Left colon (tissue), 2 donors: ENCODE measurements around the gene GLI2. TPM values are rescaled to one million over a fixed set of nuclear protein-coding genes. Genes with fewer than 3 reads are reported as not detected.

Source experiments
- ATAC-seq: fragments of 200-7000 bp; cut with Tn5 transposase; one replicate; pipeline ENCODE4 v1.9.1; 2020; ENCODE audit warnings: mild to moderate bottlenecking, moderate library complexity
- DNase-seq, 2 donors: peaks; one replicate each; pipeline ENCODE4 v3.0.0-alpha.2; 2020
- intact Hi-C, 2 donors: fragments of 100-400 bp; cut with DNase I in 1 of 2; cut with micrococcal nuclease in 1 of 2; formaldehyde crosslinking; loops; one replicate each; pipeline versions ENCODE4 v1.11.2 to v1.14.0; 2022; cut with DNase I, micrococcal nuclease
- total RNA-seq, 2 donors: library from RNA; stranded (reverse); fragmentation: NEBNext Ultra II Directional; extraction: Animal tissue kit (Norgen Biotek cat#: 25700); gene quantifications; one replicate each; pipeline ENCODE4 v1.2.1, GENCODE V29; 2021
- donor health status: DM: no; HTN: no; CAD: no.
- donor health status: DM: yes; HTN: yes; CAD: no.

The GLI2 gene
- total RNA-seq, 2 donors from 2014 or later = 1.4 to 4.0 TPM

DNA sequence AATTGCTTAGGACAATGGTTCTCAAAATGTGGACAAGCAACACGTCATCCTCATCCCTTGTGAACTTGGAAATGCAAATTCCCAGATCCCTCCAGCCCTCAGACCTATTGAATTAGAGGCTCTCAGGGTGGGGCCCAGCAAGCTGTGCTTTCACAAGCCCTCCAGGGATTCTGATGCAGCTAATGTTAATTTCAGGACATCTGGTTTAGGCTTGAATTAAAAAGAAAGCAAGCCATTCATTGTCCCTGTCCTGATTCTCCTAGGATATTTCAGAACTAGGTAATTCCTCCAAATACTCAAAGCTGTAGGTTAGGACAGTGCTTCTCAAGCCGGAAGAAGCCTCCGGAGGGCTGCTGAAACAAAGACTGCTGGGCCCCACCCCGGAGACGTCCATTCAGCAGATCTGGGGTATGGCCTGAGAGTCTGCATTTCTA, 26.0 kb upstream of the GLI2 start:
- ATAC-seq = no peak
- DNase-seq = no peak
- intact Hi-C loops = no loop called here

DNA sequence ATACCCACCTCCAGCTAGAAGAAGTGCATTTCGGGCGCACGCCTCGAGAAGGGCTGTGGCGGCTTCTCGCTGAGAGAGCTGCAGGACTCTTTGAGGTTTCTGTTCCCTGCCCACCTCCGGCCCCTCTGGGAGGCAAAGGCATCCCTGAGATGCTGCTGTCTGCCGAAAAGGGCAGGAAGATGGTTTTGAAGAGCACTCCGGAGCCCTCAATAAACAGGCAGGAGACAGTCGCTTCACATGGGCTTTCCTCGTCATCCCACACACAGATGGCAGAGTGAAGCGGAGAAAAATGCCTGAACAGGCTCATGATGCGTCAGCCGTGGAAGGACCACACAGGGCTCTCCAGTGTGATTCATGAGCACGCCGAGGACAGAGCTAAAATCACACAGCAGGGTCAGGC, 25.4 kb upstream of the GLI2 start:
- ATAC-seq (no peak), DNase-seq (no peak)
- intact Hi-C loops = no loop called here

DNA sequence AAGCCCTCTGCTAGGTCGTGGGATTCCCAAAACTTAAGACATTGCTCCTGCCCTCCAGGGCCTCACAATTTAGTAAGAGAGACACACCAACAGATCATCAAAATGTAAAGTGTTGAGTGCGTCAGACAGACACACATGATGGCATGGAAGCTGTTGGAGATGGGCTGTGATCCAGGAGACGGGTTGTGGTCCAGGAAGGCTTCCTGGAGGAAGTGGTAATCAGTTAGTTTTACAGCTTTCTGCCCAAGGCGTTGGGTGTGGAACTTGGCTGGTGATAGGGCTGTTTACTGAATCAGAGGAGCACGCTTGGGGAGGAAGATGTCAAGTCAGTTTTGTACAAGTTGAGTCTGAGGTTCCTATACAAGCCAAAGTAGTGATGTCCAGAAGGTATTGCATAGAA, 24.0 kb upstream of the GLI2 start:
- DNase-seq (no peak), ATAC-seq (no peak)
- intact Hi-C loops = no loop called here

DNA sequence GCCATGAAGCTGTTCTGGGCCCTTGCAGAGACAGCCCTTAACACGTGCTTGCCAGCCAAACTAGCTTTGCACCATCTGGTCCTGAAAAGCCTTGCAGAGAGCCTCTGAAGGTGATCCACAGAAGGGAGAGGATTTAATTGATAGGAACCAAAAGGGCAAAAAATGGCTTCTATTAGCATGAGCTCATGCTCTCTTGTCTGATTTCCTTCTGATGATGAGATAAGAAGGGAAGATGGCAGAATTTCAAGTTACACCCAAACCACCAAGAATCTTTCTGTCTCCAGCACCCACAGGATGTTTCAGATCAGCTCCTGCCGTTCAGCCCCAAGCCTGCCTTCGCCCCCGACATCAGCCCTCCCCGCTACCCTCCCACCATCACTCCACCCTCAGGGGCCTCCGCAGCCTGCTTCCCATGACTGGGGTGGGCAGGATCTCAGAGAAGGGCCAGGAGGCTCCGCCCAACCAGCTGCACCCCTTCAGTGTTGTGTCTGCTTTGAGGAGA, 23.4 kb upstream of the GLI2 start:
- no peak for ATAC-seq
- no peak for DNase-seq
- intact Hi-C loops = no loop called here

DNA sequence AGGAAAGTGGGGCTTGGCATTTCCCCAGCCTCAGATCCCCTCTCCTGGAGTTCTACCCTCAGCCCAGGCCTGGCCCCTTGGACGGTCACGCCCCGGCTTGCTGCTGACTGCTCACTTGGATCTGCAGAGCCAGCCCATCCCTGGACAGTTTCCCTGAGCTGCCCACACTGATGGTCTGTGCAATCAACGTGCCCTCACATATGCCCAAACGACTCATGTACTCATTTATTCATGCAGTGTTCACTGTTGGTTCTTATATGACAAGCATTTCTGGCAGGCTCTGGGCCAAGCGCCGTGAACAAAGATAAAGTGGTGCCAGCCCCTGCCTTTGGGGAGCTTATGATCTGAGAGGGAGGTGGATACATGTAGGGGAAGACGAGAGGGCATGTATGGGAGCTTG, 20.3 kb upstream of the GLI2 start:
- intact Hi-C loops = no loop called here
- ATAC-seq (no peak), DNase-seq (no peak)

DNA sequence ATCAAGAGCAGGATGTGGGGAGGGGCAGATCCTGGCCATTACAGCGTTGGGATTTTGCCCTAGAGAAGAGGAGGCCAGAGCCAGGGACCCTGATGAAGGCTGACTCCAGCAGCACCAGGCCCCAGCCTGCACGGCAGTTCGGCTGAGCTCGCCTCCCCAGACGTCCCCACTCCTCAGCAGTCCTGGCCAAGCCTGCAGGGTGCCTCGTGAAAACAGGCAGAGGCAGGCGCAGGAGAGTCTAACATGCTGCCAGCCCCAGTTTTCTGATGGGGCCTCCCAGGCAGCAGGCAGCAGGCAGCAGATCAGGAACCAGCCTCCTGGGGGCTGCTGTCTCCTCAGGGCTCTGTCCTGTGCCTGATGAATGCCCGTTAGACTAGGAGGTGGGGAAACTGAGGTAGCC, 19.7 kb upstream of the GLI2 start:
- intact Hi-C loops = no loop called here
- ATAC-seq (no peak), DNase-seq (no peak)

DNA sequence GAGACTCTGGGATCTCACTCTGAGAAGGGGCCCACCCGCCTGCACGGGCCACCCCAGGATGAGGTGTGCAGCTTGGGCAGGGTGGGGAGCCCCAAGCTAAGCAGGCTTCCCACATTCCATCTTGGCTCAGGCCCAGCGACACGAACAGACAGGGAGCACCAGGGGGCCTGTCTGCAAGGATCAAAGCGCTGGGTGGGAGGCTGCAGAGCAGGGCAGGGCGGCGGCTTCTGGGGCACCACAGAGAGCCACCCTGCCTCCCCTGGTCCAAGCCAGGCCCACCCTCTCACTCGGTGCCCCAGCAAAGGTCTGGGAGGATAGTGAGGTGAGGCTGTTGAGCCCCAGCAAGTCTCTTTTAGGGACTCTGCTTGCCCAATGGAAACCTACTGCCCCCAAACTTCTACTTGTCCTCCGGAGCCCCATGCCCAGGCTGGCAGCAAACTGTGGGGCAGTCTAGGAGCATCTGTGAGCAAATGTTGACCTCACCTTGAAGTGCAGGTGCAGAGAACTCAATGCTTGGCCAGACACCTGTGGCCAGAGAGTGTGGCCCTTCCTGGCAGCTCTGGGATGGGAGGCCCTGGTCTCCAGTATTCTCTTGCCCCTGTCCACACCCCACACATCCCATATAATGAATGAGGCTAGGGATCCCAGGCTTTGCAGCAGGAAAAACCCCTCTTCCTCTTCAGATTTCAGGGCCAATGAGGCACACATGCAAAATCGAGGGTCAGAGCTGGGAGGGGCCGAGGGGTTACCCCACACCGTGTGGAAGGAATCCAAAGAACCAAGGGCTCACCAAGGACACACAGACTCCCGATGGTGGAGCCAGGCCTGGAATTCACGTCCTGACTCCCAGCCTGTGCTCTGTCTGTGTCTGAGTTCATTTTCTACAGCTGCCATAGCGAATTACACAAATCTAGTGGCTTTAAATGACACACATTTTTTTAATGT, 18.8 kb upstream of the GLI2 start:
- ATAC-seq (no peak), DNase-seq (no peak)
- intact Hi-C loops = no loop called here

DNA sequence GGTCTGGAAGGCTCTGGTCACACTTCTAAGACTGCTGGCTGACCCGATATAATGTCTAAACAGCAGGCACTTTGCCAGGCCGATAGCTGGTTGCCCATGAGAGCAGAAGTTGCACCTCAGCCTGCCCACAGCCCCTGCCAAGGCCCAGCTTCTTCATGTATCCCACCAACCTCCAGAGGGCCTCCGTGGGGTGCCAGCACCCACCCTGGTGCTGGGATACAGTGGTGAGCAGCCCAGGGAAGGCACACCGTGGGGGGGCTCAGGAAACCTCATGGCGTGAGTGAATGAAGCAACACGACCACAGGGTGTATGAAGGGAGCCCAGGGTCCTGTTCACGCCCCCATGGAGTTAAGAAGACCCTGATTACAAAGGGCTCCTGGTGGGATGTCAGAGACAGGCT, 16.2 kb upstream of the GLI2 start:
- DNase-seq = no peak
- no peak for ATAC-seq
- intact Hi-C loops = no loop called here

DNA sequence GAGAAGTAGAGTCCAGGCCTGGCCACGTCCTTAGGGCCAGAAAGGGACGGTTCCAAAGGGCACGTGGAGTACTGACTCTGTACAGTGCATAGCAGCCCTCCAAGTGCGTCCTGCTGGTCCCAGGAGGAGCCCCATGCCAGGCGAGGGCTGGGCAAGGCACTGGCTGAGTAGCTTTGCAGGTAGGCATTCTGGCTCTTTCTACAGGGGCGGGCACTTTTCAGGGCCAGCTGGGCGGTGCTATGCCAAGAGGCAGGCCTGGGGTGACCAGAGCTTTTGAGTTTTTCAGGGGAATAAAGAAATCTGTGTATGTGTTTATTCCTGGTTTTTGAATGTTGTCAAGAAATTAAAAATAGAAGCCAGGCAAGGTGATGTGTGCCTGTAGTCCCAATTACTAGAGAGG, 15.4 kb upstream of the GLI2 start:
- DNase-seq = no peak
- intact Hi-C loops = no loop called here
- ATAC-seq = no peak

DNA sequence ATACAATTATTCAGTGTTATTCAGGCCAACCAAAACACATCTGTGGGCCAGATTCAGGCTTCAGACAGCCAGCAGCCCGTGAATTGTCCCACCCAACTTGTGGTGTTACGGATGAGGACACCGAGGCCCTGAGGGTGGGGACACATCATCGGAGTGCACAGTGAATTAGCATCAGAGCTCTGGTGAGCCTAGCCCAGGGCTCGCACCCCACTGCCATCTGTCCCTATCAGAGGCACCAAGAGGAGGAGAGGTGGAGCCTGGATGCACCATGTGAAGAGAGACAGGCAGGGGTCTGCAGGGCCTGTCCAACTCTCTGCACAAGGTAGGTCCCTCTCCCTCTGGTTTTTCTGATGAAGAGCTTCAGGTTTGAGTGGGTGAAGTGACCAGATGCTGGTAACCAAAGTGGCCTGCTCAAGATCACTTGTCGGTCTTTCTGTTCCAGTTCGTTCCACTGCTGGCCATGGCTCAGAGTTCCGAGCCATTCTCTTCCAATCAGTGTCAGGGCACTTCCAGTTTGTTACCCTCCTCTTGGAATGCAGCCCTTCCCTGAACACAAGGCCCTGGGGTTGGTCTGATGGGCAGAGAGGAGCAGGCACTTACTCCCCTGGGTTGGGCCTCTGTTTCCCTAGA, 14.8 kb upstream of the GLI2 start:
- ATAC-seq = no peak
- intact Hi-C loops = no loop called here
- no peak for DNase-seq

DNA sequence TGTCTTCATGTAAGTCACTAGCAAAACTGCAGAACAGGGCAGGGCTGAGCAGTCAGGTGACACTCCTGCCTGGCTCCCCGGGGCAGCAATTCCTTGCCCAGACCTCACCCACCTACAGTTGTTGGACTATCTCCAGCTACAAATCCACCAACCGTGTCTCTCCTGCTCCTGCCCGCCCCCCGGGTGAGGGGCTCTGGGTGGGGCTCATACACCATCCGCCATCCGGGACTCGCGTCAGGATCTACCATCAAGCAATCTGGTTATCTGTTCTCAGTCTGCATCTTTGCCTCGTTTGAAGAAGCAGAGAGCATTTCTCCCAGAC, 13.5 kb upstream of the GLI2 start:
- ATAC-seq (no peak), DNase-seq (no peak)
- intact Hi-C loops = no loop called here

DNA sequence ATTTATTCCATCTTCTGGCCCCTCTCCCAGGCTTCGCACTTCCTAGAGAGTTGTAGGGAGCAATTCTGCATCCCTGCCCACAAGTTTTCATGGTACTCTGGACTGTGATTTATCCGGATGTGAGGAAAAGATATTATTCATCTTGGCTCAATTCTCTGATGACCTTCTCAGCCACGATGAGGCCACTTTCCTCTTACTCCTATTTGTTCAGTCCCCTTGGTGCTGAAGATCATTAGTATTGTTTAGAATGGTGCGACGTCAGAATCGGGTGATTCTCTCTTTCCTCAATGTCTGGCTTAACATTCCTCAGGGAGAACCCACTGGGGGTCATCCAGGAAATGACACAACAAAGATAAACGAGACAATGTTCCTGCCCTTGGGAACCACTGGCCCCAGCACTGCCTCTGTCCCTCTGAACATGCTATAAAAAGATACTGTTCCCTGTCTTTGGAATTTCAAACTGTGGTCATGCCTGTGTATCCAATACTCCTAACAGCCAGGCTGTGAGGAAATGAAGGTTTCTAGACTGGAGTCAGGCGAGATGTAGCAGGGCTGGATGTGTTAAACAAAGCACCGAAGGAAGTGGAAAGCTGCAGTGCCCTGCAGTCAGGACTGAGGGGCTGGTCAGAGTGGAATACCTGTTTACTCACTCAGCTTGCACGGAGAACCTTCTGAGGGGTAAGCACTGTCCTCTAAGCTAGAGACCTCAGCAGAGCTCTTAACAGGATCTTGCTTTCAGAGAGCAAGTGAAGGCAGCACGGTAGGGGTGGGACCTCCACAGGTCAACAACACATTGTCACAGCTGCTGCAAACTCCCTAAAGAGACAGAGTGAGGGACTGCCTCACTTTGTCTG, 12.9 kb upstream of the GLI2 start:
- no peak for ATAC-seq

DNA sequence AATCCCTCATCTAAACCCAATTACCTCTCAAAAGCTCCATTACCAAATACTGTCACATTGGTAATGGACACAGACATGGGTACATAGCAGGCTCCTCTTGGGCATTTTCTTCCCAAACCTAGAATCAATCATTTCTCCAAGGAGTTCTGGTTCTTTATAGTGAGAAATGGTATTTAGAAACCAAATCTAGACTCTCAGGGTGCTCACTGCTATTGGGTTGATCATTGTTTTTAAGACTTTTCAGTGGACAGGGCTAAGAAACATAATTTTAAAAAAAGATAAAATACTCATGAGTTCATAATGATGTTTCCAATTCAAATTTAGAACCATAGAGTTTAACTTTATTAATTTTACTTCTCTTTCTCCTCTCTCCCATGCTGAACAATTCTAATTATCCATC, 9.4 kb upstream of the GLI2 start:
- ATAC-seq (no peak), DNase-seq (no peak)
- intact Hi-C loops = no loop called here

More for the DNA sequence above, 12.9 kb upstream of the GLI2 start:
- DNase-seq = no peak
- intact Hi-C loops = no loop called here

DNA sequence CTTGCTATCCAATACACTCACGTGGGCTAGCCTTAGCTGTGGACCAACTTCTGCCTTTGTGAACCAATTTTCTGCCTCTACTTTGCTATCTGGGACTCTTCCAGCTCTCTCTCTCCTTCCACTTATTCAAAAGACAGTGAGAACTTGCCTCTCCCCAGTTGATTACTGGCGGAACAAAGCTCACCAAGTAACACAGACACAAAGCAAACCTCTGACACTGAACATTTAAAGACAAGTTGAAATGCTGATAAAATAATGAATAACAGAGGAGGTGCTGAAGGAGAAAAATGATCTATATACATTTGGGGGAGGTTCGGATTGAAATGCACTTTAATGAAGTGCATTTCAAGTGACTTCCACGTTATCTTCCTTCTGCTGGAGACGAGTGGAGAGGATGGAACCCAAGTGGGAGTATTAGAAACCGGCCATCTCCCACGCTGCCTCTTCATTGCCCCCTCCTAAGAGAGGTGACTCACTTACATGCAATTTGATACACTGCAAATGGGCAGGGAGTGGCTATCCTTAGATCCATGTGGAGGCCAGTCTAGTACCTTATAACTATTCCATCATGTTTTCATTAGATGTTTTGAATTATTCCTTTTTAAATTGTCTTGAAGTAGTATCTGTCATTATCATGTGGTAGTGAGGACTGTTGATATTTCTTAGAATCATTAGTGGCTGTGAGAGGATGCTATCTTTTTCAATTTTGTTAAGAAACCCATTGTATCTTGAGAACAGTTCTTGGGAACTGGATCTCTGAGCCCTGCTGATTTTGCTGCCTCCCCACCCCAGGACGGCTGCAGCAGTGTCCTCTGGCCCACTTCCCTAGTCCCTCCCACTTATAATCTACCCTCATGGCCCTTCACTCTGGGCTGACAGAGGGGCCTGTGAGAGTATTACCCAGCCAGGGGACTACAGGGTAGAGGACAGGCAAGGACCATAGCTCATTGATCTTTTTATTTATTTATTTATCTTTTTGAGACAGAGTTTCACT, 6.0 kb upstream of the GLI2 start:
- intact Hi-C loops = no loop called here
- DNase-seq = no peak
- no peak for ATAC-seq

DNA sequence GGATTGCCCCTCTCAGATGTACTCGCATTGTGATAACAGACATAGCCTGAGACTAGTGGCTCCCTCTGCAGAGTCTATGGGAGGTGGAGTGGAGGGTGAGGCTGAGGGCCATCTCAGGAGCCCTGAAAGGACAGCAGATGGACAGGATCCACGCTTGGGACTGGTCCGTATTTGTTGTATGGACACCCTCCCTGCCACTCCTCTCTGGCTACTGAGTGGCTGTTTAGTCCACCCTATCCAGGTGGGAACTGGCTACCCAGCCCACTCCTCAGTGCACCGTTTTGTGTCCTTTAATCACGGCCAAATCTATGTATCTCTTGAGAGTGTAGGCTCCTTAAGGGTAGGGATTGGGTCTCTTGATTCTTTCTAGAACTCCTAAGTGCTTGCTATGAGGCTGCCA, 4.5 kb upstream of the GLI2 start:
- ATAC-seq = no peak
- intact Hi-C loops = no loop called here
- DNase-seq = no peak

DNA sequence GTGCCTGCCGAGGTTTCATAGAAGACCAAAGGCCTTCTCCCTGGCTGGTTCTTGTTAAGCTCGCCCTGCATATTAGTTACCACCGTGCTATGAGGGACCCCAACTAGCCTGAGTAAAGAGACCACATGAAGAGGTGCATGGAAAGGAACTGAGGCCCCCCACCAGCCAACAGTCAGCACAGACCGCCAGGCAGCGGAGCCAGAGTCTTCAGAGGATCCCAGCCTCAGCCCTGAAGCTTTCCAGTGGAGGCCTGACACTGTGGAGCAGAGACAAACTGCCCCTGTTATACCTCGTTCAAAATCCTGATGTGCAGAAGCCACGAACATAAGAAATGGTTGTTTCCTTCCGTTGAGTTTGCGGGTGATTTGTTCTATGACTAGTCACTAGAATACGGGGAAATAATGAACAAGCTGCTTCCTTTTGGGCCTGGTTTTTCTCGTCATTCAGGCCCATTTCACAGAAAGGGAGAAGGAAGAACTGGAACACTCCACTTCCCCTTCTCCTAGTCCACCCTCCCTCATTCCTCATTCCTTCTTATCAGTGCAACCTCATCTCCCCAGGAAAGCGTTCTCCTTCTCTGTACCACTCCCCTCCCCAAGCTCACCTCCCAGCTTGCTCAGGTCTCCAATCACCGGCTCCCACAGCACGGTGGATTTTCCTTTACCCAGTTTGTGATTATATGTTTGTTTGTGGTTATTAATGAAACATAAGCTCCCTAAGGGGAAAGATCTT, 3.0 kb upstream of the GLI2 start:
- intact Hi-C loops = no loop called here
- ATAC-seq = no peak

DNA sequence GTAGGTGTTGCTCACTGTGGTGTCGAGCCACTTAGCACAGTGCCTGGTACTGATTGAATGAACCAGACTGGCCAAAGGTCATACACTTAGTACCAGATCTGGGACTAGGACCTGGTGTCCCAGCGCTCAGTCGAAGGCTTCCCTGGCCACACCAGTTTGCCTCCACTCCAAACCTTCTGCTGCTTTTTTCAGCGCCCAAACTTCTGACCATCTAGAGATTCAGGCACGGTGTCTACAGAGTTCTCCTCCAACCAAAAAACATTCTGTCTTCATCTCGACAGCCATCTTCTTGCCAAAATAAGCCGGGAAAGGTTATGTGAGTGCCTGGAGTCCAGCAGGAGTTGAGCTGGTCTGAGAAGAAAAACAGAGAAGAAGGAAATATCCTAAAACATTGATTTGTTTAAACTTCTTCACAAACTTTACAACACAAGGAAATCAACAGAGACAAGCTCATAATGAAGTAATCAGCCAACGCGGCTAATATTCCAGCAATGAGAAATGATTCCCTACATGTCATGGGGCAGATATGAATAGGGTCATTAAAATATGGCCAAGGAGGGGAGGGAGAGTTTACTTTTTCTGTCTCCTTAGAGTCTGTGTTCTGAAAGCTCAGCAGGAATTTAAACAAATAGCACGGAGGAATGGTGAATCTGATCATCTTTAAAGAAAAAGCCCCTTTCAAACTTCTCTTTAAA, 2.3 kb upstream of the GLI2 start:
- no peak for DNase-seq
- no peak for ATAC-seq
- intact Hi-C loops = no loop called here

More for the DNA sequence above, 3.0 kb upstream of the GLI2 start:
- no peak for DNase-seq
